Activated CD4-positive, alpha-beta T cell treated with anti-CD3 and anti-CD28 coated beads for 4 hours (primary cell): ENCODE measurements around the gene RARRES2.
"Not testable (repeated sequence)": the region's sequence is repeated elsewhere in the genome, so short reads cannot be mapped to it uniquely, and the experiment has no call there.

Experiments
- DNase-seq, 2 donors: peaks; one replicate each; pipeline ENCODE4 v3.0.0-alpha.2; 2020

Gene RARRES2

DNA sequence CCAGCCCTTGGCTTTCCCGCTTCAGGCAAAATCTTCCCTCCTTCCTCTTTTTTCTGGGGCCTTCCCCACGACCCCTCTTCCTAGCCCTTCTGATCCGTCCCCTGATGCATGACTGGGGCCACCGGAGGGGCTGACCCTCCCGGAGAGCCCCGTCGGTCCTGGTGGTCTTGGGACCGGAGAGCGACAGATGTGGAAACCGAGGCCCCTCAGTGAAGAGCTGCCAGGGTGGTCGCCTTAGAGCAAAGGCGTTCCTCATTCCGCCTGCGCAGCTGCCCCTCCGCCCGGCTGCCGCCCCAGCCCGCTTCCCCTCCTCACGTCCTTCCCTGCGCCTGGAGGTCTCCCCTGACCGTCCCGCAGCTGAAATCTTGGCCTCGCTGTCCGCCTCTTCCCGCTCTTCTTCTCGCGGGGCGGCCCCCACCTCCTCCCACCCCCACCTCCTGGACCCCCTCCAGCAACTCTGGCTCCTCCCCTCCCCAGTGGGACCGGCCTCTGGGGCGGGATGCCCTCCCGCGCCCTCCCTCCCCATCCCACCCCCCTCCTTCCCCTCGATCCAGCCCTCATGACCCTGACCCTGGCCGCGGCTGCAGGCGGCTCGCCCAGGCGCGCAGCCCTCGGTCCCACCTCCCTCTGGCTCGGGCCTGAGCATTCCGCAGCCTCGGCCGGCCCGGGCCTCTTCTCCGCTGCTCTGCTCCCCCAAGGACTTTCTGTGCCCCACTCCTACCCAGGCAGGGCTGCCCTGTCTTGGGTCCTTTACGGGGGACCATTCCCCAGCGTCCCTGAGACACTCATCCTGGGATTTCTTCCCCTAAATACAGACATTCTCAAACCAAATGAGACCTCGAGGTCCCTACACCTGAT is at the start of gene RARRES2:
RARRES2 (minus strand) TSS at position 367 of the 858 bp plus-strand sequence. CDS start 1,020 bp downstream, outside the sequence.
- DNase-seq, result no peak

DNA sequence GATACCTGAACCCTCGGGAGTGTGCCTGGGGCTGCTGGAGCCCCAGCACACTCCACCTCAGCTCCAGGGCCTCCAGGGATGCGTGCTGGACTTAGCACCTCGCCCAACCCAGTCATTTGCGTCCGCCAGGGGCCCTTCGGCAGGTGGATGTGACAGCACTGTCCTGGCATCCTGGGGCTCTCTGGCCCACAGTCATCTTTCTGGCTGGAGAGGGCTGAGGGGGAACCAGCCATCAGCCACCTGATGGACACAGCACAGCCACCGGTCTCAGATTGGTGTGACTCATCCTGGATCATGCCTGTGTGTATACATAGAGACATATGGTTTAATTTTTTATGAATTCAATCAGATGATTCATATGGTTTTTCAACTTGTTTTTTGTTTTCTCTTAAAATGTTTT is 48.8 kb upstream of the RARRES2 start:
- DNase-seq, result no peak

DNA sequence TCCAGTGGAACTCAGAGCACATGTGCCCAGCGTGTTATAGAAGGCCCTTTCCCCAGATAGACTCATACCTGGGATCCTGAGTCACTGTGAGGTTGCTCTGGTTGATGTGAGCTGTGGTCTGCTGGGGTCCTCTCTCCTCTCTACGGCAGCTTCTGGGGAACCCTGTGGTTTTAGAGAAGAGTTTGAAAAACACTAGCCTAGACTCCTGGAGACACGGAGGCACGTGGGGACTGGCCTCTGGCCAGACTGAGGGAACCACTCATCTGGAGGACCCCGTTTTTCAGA is 48.0 kb upstream of the RARRES2 start:
- no peak for DNase-seq

DNA sequence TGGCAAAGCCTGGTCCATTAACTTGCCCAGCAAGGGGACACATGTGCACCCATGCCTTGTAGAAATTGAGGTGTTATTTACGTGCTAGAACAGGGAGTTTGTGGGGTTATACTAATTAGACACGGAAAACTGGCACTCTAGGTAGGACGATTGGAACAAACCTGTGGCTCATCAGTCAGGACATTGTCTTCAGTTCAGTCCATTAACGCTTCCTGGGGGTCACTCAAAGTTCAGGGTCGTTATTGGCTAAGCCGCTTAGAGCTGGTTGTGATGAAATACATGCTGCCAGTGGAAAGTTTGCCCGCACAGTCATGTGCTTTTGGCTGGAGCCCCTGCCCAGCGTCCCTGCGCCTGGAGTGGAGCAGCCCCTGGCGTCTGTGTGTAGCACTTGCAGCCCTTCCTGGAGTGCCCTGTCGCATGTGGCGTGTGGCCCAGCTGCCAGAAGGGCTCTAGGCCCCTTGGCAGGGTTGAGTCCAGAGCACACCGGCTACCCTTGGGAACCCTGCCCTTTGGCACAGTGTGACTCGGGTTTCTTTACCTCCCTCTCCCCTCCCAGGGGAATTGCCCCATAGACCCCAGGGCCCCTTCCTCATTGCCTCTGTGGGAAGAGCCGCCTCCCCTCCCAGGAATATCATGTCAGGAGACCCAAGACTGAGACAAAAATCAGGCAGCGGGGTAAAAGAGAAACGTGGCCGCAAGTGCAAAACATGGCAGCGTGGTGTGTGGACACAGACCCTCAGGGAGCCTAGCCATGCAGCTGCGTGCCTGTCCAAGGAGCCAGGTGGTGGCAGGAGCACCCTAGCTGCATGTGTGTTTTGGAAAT is 47.5 kb upstream of the RARRES2 start:
- DNase-seq, result no peak

DNA sequence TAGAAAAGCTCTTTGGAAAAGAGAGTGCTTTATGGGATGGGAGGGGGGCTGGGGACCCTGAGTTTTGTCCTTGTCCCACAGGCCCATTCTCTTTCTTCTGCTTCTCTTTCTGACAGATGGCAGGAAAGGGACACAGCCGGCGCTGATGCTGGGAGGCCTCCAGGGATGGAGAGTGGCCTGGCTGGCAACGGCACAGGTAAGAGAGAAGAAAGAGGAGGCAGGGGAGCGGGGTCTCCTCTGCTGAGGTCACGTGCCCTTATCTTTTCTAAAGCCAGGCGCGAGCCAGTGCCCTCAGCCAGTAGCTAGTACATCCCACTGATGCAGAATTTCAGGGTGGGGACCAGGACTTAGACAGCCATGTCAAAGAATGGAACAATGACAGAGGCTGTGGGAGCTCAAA is 46.9 kb upstream of the RARRES2 start:
- DNase-seq, result no peak

DNA sequence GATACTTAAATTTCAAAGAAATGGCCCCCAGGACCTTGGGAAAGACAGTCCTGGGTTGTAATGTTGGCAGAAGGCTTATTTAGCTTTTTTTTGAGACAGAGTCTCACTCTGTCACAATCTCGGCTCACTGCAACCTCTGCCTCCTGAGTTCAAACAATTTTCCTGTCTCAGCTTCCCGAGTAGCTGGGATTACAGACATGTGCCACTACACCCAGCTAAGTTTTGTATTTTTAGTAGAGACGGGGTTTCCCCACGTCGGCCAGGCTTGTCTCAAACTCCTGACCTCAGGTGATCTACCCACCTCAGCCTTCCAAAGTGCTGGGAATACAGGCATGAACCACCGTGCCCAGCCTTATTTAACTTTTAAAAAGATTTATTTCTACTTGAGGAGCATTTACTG is 44.5 kb upstream of the RARRES2 start:
- not testable (repeated sequence) for DNase-seq

DNA sequence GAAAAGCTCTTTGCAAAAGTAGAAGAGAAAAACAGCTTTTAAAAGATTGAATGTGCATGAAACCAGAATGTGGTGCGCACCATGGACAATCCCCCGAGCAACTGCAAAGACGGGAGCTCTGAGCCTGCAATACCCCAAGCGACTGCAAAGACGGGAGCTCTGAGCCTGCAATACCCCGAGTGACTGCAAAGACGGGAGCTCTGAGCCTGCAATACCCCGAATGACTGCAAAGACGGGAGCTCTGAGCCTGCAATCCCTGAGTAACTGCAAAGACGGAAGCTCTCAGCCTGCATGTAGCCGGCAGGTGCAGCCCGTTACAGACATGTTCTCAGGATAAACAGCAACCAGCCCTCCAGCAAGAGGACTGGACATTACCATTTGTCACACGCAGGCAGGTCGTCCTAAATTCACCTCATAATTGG is 43.9 kb upstream of the RARRES2 start:
- DNase-seq, result no peak

DNA sequence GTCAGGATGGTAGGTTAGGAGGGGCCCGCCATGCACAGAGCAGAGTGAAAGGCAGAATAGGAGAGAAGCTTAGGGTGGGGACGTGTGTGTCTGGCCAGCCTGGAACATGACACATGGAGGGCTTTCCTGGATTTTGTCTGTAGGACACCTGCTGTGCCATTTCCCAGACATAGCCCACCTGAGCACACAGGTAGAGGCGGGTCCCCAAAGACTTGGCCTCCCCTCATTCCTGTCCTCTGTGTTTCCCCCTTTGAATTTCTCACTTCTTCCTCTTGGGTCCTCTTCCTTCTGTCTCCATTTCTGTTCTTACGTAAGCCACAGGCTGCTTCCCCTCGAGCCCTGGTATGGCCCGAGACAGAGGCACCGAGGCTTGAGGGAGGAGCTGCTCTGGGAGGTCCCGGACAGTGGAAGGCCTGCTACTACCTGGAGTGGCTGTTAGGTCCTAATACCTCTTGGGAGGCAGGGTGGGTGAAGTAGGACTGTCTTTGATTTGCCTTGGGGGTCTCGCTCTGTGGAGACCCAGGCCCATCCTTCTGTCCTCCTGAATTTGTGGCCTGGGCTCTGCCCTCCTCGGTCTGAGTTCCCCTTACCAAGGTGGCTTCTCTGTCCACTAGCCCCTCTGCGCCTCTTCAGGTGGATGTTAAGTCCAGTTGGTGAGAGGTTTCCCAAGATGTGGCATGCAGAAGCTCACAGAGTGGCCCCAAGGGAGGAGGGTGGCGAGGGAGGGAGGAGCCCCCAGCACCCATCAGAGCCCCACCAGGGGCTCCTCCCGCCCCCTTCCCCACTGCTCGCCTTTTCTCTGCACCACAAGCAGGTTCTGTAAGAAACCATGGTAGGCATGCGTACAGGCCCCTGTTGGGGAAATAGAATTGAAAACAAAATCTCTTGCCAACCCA is 43.2 kb upstream of the RARRES2 start:
- DNase-seq, result no peak

DNA sequence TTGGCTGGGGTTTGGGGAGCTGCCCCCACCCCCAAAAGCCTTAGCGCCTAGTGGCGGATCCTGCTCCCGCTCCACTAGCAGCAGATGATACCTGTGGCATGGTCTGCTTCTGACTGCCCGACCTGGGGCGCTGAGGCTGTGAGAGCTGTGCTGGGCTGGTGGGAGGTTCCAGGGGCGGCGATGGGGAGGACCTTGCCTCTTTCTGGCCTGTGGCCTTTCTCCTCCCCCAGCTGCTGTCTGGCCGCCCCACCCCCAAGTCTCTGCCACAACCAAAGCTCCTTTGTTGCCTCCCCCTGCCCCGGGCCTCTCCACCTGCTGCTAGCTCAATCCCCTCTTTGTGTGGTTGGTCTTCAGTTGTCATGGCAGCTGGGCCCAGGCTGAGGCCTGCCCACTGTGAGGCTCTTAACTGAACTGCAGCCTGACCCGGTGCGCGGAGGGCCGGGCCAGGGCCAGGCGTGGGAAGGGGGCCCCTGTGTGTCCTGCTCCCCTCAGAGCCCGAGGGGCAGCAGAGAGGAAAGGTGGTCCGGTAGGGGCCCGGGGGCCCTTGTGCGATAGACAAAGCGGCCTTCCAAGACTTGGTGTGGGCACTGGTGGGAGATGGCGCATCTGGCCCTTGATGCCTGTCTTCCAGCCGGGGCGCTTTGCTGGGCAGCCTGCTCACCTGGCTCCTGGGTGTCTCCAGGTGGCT is 42.4 kb upstream of the RARRES2 start:
- no peak for DNase-seq

DNA sequence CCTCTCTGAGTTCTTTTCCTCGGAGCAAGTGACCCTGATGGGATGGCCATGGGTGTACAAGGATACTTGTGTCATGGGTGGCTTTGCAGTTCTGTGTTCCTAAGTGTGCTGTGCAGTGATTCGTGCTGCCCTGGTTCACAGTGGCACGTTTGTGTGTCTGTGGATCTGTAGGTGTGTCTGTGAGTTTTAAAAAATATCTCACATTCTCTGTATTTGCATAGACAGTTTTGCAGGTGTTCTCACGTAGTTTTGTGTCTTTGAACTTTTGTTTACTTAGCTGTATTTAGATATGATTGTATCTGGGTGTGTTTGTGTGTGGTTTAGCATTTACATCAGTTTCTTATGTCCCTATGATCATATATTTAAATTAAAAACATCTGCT is 41.4 kb upstream of the RARRES2 start:
- no peak for DNase-seq

DNA sequence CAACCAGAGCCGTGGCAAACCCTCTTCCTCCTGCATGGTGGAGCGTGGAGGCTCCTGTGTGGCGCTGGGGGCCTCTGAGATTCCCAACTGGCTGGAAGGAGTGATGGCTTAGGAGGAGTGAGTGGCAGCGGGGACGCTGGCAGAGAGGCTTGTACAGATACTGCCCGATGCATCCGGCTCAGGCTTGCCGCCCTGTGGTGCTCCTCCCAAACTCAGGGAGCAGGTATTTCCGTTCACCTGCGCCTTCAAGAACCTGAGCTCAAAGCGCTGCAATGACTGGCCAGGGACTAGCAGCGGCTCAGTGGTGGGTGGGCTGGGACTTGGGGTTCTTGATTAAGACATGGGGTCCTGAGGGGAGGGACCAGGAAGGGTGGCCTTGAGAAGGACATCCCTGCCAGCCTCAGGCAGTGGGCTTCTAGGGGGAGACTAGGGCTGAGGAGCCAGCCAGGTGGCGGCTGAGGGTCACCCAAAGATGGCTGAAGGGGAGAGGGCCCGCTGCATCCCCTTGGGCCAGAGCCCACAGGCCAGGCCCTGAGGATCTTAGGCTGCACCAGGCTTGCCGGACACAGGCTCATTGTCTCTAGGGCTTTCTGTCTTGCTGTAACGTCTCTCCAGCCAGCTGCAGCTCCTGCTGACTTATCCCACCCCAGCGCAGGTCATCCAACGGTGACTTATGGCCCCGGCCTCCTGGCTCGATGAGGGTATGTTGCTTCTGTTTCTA is 40.9 kb upstream of the RARRES2 start:
- no peak for DNase-seq

DNA sequence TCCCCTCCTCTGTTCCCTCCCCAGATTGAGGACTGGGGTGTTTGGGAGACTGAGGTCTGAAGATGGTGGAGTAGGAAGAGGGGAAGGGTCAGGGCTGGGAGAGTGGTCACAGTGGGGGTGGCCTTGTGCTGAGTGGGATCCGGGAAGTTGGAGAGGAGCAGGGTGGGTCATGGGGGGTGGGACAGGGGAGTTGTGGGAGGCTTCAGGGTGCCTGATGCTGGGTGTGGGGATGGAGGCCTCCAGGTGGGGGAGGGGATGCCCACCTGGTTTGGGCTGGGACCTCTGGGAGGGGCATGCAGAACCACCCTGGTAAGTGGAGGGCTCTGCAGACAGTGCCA is 40.3 kb upstream of the RARRES2 start:
- no peak for DNase-seq

DNA sequence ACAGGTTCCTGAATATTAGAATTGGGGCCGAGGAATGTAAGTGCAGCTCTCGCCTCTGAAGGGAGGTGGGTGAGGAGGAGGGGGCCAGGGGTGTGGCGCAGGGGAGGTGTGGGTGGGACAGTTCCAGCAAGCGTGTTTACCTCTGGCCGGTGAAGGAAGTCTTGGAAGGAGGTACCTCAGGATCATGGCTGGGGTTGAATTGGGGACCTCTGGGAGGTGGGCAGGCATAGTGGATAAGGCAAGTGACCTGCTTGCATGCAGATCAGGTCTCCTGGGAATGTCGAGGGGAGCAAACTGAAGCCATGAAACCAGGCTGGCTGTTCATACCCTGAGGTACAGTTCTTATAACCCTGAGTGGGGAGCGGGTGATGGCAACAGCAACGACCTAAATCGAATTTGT is 39.7 kb upstream of the RARRES2 start:
- DNase-seq, result no peak

DNA sequence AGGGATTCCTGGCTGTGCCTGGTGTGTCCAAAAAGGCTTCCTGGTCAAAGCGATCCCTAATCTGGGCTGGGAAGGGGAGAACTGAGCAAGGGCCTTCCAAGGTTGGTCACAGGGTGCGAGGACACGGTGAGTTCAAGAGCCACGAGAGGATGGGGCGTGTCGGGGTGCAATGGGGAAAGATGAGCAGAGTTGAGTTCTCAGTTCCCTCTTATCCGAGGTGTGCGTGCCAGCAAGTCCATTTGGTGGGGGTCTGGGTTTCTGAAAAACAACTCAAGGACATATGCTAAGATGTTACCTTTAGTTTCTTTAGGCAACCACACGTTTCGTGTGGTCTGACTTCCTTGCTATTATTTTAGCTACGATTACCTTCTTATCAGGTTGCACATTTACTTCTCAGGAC is 39.0 kb upstream of the RARRES2 start:
- DNase-seq, result no peak

DNA sequence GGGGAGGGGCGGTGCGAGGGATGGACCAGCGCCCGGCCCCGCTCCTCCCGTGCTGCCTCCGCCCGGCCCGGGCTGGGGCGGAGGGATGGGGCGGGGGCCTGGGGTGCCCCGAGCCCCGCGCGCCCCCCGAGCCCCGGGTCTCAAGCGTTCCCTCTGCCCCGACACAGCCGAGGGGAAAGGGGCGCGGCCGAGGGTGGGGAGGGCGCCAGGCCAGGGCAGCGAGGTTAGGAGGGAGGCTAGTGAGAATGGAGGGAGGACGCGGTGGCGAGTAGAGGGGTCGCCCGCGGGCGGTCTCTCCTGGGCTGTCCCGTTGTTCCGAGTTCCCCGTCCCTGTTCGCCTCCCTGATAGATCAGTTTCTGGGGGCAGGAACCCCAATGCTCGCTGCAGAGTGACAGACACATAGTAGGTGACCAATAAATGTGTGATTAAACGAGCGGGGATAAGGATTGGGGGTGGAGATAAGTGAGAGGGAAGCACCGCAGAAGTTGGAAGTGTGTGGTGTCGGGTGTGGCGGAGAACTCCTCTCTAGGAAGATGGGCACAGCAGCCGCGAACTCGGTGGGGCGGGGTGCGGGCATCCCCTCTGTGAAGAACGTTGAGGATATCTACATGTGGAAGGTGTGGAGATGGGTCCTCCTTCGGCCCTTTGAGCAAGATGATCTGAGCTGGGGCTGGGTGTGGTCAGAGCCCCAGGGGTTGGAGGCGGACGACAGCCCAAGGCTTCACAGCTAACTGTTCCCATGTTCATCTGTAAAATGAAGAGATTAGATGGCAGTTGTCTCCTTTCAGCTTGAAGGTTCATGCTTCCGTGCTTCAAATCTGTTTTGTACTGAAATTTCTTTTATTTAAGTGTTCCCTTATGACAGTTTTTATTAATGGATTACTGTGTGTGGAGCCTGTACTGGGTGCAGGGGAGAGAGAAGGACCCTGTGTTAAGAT is 38.3 kb upstream of the RARRES2 start:
- no peak for DNase-seq

DNA sequence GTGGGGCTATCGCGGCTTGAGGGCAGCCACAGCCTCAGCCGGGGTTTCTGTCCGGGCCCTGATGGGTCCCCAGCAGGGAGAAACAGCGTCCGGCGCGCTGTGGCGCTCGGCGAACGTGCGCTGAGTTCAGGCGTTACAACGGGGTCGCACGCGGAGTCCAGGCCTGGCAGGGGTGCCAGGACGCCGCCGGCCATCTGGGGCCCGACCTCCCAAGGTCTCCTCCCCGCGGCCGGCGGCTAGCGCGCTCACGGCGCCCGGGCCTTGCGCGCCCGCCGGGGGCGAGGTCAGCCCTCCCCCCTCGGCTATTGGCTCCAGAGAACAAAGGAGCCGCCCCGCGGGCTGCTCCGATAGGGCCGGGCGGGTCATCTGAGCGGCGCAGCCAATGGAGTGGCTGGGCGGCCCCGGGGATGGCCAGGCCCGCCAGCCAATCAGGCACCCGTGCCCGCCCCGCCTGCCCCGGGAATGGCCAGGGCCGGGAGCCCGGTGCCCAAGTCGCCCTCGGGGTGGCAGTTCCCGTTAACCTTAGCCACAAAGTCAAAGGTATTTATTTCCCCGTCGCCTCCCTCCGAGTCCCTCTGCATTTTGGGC is 37.5 kb upstream of the RARRES2 start, which contains the start of gene ZNF775:
ZNF775 (plus strand) TSS at position 478 of the 588 bp plus-strand sequence. CDS start 9,141 bp downstream, outside the sequence.
- peak; percentile 87 to 91 for DNase-seq

DNA sequence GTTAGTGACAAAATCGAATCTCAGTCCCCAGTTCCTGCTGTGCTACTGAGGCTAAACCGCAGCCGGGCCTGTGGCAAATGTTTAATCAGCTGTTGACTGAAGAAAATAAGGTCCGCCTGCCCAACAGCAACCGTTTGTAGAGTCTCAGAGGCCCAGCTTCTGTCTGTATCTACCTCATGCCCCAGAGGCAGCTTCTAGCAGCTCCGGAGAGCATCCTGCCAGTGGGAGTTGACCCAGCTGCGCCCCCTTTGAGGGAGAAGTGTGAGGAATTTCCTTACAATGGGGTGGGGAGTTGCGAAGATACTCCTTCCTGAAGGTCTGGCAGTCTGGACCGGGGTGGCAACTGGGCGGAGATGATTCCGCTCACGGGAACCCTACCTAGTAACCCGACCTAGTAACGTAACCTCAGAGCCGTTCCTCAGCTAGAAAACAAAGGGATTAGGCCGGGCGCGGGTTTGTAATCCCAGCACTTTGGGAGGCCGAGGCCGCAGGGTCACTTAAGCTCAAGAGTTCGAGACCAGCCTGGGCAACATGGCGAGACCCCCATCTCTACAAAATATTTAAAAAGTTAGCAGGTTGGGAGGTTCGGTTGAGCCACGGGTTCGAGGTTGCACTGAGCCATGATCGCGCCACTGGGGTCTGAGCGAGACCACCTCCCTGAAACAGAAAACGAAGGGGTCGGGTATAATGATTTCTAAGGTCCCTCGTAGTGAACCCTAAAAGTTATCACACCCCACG is 36.9 kb upstream of the RARRES2 start:
- DNase-seq, result peak; percentile 31 to 33

DNA sequence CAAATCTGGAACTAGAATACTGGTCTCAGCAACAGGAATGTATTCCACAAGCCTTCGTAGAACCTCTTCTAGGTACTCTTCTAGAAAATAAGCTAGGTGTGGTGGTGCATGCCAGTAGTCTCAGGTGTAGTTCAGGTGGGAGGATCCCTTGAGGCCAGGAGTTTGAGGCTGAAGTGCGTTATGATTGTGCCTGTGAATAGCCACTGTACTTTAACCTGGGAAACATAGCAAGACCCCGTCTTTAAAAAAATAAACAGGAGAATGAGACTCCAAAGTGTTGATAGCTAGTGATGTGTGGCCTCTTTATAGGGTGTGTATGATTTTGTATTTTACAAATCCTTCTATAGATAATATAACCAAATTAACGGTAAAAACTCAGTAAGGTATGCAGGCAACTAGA is 36.2 kb upstream of the RARRES2 start:
- no peak for DNase-seq

DNA sequence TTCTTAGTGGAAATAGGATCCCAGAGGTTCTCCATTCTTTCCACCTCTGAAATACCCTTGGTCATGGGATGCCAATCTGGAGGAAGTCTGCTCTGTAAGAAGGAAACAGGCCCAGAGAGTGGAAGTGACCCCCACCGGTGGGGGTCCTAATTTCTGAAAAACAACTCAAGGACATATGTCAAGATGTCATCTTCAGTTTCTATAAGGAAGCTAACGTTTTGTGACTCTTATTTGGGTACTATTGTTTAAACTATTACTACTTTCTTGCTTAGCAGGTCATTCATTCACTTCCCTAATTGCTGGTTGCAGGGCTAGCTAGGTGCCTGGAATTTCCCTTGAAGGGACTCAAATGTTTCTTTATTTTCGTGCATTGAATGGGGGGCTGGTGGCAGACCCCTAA is 35.8 kb upstream of the RARRES2 start:
- DNase-seq, result no peak

DNA sequence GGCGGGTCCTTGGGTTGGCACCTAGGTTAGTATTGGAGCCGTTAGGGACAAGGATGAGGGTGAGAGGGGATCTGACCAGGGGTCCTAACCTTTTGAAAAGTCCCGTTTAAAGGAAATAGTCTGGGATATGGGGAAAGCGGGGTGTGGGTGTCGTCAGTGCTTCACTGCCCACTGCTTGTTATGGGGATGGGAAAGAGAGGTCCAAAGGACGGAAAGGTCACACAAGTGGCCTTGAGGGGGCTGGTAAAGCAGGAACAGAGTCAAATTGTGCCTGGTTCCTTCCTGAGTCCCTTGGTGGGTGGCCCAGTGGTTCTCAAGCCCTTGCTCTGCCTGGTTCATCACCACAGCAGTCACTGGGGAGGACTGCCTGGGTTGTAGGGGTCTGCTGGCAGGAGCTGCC is 35.1 kb upstream of the RARRES2 start:
- no peak for DNase-seq
